Stomach smooth muscle (tissue), 2 donors: ENCODE measurements around the gene PGA5.

Experiments
- H3K27ac ChIP-seq: one replicate; pipeline ENCODE4 v1.7.0; 2013; ENCODE audit warnings: mild to moderate bottlenecking, low read length, inconsistent platforms
- H3K27me3 ChIP-seq, 2 donors: one replicate each; pipeline ENCODE4 v1.7.0; 2013; ENCODE audit warnings: low read length in 2 of 2; ENCODE audit not compliant: insufficient read depth in 2 of 2, control insufficient read depth in 1 of 2
- H3K36me3 ChIP-seq, 2 donors: one replicate each; pipeline ENCODE4 v1.7.0; 2013; ENCODE audit warnings: low read length in 2 of 2; ENCODE audit not compliant: control insufficient read depth in 2 of 2, insufficient read depth in 2 of 2
- H3K4me1 ChIP-seq: one replicate; pipeline ENCODE4 v1.7.0; 2013; ENCODE audit warnings: low read length; ENCODE audit not compliant: control insufficient read depth, insufficient read depth
- H3K4me3 ChIP-seq, 2 donors: one replicate each; pipeline ENCODE4 v1.7.0; 2013; ENCODE audit warnings: low read length in 2 of 2
- H3K9ac ChIP-seq, 2 donors: one replicate each; pipeline ENCODE4 v1.7.0; 2013; ENCODE audit warnings: low read length in 2 of 2, mild to moderate bottlenecking in 1 of 2
- H3K9me3 ChIP-seq, 2 donors: one replicate each; pipeline ENCODE4 v1.7.0; 2013; ENCODE audit warnings: low read length in 2 of 2; ENCODE audit not compliant: control insufficient read depth in 2 of 2
- donor health status: healthy.
- donor health status: Pancreatic carcinoma.

Gene PGA5

DNA sequence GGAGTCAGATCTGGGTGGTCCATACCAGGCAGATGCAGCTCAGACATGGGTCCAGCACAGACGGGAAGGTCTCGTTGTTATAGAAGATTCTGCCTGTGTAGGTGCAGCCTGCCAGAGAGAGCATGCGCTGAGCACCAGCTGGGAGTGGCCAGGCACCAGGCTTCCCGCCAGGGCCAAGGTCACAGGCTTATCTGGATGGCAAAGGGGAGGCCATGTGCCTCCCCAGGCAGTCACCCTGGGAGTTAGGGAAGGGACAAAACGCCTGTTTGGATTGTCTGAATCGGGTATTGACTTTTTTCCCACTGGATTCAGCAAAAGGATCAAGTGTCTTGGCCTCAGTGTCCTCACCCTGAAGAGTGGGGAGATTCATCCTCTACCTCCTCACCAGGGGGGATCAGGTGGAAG is 26.5 kb downstream of the PGA5 start:
- Histone ChIP-seq H3K9ac (no peak overlapping the region), H3K36me3 (no peaks in the 10 kb centered on the region), H3K27ac (no peak overlapping the region), H3K4me1 (no peaks in the 10 kb centered on the region), H3K27me3 (no peaks in the 10 kb centered on the region), H3K4me3 (no peak overlapping the region), H3K9me3 (no peaks in the 10 kb centered on the region)

DNA sequence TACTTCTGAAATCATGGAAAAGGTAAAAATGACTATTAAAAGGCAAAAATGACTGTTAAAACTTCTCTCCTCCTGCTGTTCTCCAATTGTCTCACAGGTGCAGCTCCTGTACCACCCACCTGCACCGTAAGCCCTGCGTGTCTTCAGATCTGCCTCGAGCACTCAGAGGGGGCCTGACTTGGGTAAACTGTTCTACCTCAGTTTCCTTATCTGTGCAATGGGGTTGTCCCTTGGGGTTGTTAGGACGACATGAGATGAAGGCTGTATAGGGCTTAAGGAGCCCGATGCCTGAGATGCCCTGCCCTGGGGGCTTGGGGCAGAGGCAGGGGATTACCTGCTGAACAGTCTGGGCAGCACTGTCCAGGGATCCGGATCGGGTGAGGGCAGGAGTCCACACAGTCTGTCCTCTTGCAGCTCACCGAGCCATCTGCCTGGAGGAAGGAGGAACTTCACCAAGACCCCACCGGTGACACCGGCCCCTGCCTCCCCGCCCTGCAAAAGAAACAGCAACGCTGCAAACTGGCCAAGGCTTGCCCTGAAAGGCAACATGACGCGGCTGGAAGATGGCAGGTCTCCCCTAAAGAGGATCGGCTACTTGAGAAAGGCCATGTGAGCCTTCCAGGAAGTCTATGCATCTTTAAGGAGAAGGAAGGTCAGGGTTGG is 27.7 kb downstream of the PGA5 start:
- Histone ChIP-seq H3K9me3 (no peaks in the 10 kb centered on the region), H3K27ac (no peak overlapping the region), H3K27me3 (peaks cover 0 to under 1% of the 10 kb centered on the region in 2 donors), H3K4me3 (no peak overlapping the region), H3K36me3 (no peaks in the 10 kb centered on the region), H3K4me1 (no peaks in the 10 kb centered on the region), H3K9ac (no peak overlapping the region)

DNA sequence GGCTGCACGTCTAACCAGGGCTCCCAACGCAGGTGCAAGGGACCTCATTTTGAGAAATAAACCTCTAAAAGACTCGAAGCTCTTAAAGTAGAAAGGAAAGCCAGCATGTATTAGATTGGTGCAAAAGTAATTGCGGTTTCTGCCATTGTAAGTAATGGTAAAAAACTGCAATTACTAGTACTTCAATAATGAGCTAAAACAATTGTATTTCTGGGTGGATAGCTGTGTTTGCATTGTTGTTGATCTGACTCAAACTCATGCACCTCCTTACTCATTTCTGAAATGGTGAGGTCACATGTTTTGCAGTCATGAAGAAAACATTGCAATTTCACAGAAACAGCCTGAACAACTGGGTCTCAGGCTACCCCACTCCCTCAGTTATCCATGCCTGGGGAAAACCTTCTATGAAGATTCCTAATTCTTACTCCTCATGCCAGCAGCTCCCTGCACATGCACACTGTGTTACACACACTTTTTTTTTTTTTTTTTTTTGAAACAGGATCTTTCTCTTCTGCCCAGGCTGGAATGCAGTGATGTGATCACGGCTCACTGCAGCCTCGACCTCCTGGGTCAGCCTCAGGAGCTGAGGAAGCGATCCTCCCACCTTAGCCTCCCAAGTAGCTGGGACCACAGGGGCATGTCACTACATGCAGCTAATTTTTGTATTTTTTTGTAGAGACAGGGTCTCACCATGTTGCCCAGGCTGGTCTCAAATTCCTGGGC is 29.5 kb downstream of the PGA5 start:
- Histone ChIP-seq H3K36me3 (no peaks in the 10 kb centered on the region), H3K27me3 (peaks cover 0 to 3% of the 10 kb centered on the region in 2 donors)

DNA sequence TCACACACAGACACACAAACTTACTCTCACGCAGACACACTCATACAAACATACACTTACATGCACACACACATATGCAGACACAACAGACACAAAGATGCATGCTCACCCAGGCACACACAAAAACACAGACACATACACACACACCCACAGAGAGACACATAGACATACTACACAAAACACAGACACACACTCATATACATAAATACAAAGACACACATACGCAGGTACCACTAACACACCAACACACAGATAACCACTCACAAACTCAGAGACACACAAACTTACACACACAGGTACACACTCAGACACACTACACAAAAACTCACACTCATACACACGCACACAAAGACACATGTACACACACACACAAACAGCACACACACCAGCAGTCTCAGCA is 31.8 kb downstream of the PGA5 start:
- no peak overlapping the region for H3K4me3 ChIP-seq
- no peak overlapping the region for H3K27ac ChIP-seq
- no peaks in the 10 kb centered on the region for H3K4me1 ChIP-seq
- H3K27me3 ChIP-seq, result peaks cover 0 to 3% of the 10 kb centered on the region in 2 donors
- H3K9ac ChIP-seq, result no peak overlapping the region
- H3K36me3 ChIP-seq, result no peaks in the 10 kb centered on the region
- no peaks in the 10 kb centered on the region for H3K9me3 ChIP-seq

More for the DNA sequence above, 29.5 kb downstream of the PGA5 start:
- Histone ChIP-seq H3K27ac (no peak overlapping the region), H3K9ac (no peak overlapping the region), H3K4me3 (no peak overlapping the region), H3K4me1 (no peaks in the 10 kb centered on the region), H3K9me3 (no peaks in the 10 kb centered on the region)

DNA sequence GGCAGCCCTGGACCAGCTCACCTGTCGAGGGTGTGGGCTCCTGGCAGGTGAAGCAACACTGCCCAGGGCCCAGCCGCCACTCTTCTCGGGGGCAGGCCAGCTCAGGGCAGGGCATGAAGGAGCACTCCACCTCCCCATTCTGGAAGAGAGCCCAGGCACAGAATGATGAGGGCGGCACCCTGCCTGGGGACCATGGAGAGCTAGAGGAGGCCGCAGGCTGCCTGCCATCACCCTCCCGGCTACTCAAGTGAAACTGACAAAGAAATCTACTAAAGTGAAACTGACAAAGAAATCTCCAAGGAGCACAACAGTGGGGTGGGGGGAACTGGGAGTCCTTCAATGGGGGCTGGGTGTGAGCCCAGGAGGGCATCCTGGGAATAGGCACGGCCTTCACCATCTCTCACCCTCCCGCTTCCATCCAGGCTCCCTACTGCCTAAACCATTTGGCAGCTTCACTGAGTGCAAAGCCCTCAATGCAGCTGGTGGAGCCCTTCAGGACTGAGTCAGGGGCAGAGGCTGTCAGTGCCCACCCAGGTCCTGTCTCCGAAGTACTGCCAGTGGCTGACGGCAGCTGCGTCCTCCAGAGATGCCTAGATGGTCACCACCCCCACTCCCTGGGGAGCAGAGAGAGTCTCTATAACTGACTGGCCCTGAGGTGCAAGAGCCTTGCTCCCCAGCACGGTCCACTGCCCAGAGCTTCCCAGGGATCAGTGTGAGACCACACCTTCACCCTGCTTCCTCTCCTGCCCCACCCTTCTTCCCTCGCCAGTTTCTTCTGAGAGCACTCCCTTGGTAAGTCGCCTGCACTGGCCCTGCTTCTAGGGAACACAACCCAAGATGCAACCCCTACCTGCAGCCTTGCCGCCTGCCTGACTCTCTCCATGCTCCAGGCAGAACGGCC is 32.5 kb downstream of the PGA5 start:
- Histone ChIP-seq H3K4me3 (no peak overlapping the region), H3K9ac (no peak overlapping the region), H3K27me3 (peaks cover 0 to 3% of the 10 kb centered on the region in 2 donors), H3K9me3 (no peaks in the 10 kb centered on the region), H3K4me1 (no peaks in the 10 kb centered on the region), H3K27ac (no peak overlapping the region), H3K36me3 (no peaks in the 10 kb centered on the region)

DNA sequence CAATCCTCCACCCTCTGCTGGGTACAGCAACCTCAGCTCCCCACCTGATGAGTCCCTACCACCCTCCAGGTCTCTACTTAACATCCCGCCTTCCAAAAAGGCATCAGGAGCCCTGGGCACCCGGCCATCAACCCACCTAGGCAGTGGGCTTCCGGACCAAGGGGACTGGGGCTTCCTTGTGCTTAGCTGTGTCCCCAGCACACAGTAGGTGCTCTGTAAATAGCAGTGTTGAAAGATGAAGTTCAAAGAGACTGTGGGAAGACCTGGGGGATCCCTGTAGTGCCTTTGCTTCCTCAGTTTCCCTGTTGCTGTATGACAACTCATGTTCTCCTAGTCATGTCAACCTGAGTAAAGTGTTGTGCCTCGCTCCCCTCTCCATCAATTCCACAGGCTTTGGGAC is 33.1 kb downstream of the PGA5 start:
- H3K9ac ChIP-seq, result no peak overlapping the region
- H3K4me3 ChIP-seq, result no peak overlapping the region
- H3K27ac ChIP-seq, result no peak overlapping the region
- peaks cover 0 to 4% of the 10 kb centered on the region in 2 donors for H3K27me3 ChIP-seq
- no peaks in the 10 kb centered on the region for H3K4me1 ChIP-seq
- H3K9me3 ChIP-seq, result no peaks in the 10 kb centered on the region
- H3K36me3 ChIP-seq, result no peaks in the 10 kb centered on the region

DNA sequence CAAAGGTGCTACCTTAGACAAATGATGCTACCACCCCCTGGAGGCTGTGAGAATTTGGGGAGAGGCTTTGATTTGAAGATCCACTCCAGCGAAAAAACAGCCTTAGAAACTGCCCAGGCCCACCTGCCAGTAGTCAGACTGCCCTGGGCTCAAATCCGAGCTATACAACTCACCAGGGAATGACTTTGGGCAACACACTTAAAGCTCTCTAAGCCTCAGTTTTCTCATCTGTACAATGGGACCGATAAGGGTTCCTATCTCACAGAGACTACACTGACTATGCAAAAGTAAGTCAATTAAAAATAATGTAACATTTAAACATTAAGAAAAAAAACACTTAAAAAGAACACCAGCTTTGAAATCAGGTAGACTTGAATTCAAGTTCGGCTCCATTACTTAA is 34.2 kb downstream of the PGA5 start:
- H3K36me3 ChIP-seq, result no peaks in the 10 kb centered on the region
- no peak overlapping the region for H3K27ac ChIP-seq
- no peaks in the 10 kb centered on the region for H3K4me1 ChIP-seq
- H3K4me3 ChIP-seq, result no peak overlapping the region
- H3K9me3 ChIP-seq, result no peaks in the 10 kb centered on the region
- H3K9ac ChIP-seq, result no peak overlapping the region
- peaks cover 0 to 4% of the 10 kb centered on the region in 2 donors for H3K27me3 ChIP-seq

DNA sequence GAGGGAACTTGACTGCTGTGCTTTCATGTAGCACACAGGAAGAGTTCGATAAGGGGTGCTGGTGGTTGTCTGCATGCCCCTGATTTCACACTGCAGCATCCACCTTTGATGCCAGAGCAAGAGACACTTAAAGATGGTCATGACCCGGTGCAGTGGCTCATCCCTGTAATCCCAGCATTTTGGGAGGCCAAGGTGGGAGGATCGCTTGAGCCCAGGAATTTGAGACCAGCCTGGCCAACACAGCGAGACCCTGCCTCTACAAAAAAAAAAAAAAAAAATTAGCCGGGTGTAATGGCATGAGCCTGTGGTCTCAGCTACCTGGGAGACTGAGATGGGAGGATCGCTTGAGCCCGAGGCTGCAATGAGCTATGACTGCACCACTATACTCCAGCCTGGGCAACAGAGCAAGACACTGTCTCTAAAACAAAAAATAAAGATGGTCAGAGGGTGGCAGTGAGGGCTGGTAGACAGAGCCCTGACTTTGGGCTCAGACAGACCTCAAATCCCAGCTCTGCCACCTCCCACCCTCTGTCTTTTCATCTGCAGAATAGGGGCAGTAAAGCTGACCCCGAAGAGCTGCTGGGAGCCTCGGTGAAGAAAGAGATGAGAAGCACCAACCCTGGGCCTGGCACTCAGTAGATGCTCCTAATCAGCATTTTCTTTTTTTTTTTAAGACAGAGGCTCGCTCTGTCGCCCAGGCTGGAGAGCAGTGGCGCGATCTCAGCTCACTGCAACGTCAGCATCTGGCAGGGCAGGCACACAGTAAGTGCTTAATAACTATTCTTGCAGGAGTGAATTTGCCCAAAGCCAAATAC is 36.4 kb downstream of the PGA5 start:
- Histone ChIP-seq H3K9me3 (no peaks in the 10 kb centered on the region), H3K4me1 (no peaks in the 10 kb centered on the region), H3K27ac (no peak overlapping the region), H3K9ac (no peak overlapping the region), H3K27me3 (peaks cover 6 to 8% of the 10 kb centered on the region in 2 donors), H3K36me3 (no peaks in the 10 kb centered on the region), H3K4me3 (no peak overlapping the region)

DNA sequence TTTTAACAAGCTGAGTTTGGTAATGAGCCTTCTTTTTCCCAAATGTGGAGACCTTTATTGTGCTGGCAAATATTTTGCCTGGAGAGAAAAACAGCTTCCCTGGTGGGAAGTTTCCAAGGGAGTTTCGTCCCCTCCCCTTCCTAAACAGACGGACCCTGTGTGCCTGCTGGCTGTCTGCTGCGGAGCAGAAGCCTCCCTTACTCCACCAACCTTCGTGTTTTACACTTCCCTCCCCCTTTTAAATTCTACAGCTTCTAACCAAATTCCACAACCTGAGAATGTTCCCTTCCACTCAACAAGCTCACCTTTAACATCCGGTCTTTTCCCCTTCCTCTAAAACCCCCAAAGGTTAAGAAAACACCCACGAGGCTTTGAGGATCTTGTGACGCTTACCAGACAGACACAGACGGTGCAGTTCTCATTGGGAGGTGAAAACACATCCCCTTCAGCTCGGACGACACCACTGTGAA is 37.1 kb downstream of the PGA5 start:
- no peak overlapping the region for H3K9ac ChIP-seq
- no peak overlapping the region for H3K27ac ChIP-seq
- H3K27me3 ChIP-seq, result peaks cover 6 to 8% of the 10 kb centered on the region in 2 donors
- no peaks in the 10 kb centered on the region for H3K9me3 ChIP-seq
- no peaks in the 10 kb centered on the region for H3K36me3 ChIP-seq
- no peaks in the 10 kb centered on the region for H3K4me1 ChIP-seq
- no peak overlapping the region for H3K4me3 ChIP-seq
